H1 (cell line): ENCODE results near the gene CLGN. TPM values are rescaled to one million over a fixed set of nuclear protein-coding genes. Genes with fewer than 3 reads are reported as not detected.
A peak's percentile ranks its signal among the peaks of the same experiment; 100 is the strongest.

ENCODE experiments used
- ATF2 ChIP-seq: IDR thresholded peaks from 2 replicates; pipeline ENCODE4 v1.6.1; 2012; ENCODE audit warnings: low read length, inconsistent platforms
- CHD2 ChIP-seq: IDR thresholded peaks from 2 replicates; pipeline ENCODE4 v1.6.1; 2012; ENCODE audit warnings: low read length, improper control_type of control experiment
- CTCF ChIP-seq, 3 experiments: IDR thresholded peaks; 1 replicate in 2 of 3; 2 replicates in 1 of 3; pipeline versions ENCODE4 v1.5.1 to v1.6.1; 2011; ENCODE audit warnings: low read length in 3 of 3, mild to moderate bottlenecking in 3 of 3, inconsistent platforms in 2 of 3, low read depth in 1 of 3, moderate library complexity in 1 of 3; ENCODE audit not compliant: insufficient read depth in 1 of 3; ENCODE audit errors: control extremely low read depth in 1 of 3
- EP300 ChIP-seq, 2 experiments: IDR thresholded peaks; 1 replicate in 1 of 2; 2 replicates in 1 of 2; pipeline ENCODE4 v1.6.1; 2011 to 2012; ENCODE audit warnings: low read depth in 2 of 2, low read length in 2 of 2, mild to moderate bottlenecking in 2 of 2, borderline replicate concordance in 1 of 2, inconsistent platforms in 1 of 2, moderate library complexity in 1 of 2
- EZH2 ChIP-seq: fragments of 200-600 bp; sonication (generic); IDR thresholded peaks from 2 replicates; pipeline ENCODE4 v1.7.1; 2012; ENCODE audit warnings: low read depth, mild to moderate bottlenecking, moderate library complexity, low read length, inconsistent platforms; ENCODE audit not compliant: severe bottlenecking
- GTF2F1 ChIP-seq: IDR thresholded peaks from 2 replicates; pipeline ENCODE4 v1.6.1; 2012; ENCODE audit warnings: low read depth, low read length, improper control_type of control experiment, borderline replicate concordance
- JUND ChIP-seq: IDR thresholded peaks from 2 replicates; pipeline ENCODE4 v1.6.1; 2011; ENCODE audit warnings: mild to moderate bottlenecking, improper control_type of control experiment, low read length
- POLR2A ChIP-seq, 2 experiments: IDR thresholded peaks; 1 replicate in 1 of 2; 2 replicates in 1 of 2; pipeline ENCODE4 v1.6.1; 2011; ENCODE audit warnings: low read depth in 2 of 2, low read length in 2 of 2, mild to moderate bottlenecking in 2 of 2; ENCODE audit errors: control extremely low read depth in 1 of 2
- POLR2AphosphoS5 ChIP-seq: IDR thresholded peaks from 2 replicates; pipeline ENCODE4 v1.6.1; 2011; ENCODE audit warnings: low read depth, low read length
- POU5F1 ChIP-seq: IDR thresholded peaks from 2 replicates; pipeline ENCODE4 v1.6.1; 2011; ENCODE audit warnings: low read depth, mild to moderate bottlenecking, low read length, moderate library complexity
- RFX5 ChIP-seq: IDR thresholded peaks from 2 replicates; pipeline ENCODE4 v1.6.1; 2011; ENCODE audit warnings: low read depth, low read length, improper control_type of control experiment, borderline replicate concordance
- RXRA ChIP-seq: IDR thresholded peaks from 2 replicates; pipeline ENCODE4 v1.6.1; 2011; ENCODE audit warnings: low read depth, mild to moderate bottlenecking, low read length, moderate library complexity; ENCODE audit not compliant: insufficient read depth
- SIN3A ChIP-seq, 2 experiments: IDR thresholded peaks in 1 of 2; conservative IDR thresholded peaks in 1 of 2; 2 replicates each; pipeline ENCODE4 v1.6.1; 2011 to 2012; ENCODE audit warnings: low read length in 2 of 2, improper control_type of control experiment in 1 of 2, low read depth in 1 of 2, mild to moderate bottlenecking in 1 of 2
- SP4 ChIP-seq: IDR thresholded peaks from 2 replicates; pipeline ENCODE4 v1.6.1; 2012; ENCODE audit warnings: low read length, inconsistent platforms
- SUZ12 ChIP-seq: fragments of 200-600 bp; sonication (generic); IDR thresholded peaks from 2 replicates; pipeline ENCODE4 v1.6.1; 2012; ENCODE audit warnings: mild to moderate bottlenecking, inconsistent platforms, low read length, moderate library complexity, mixed read lengths
- TAF1 ChIP-seq: IDR thresholded peaks from 2 replicates; pipeline ENCODE4 v1.6.1; 2011; ENCODE audit warnings: mild to moderate bottlenecking, low read depth, low read length
- TBP ChIP-seq: IDR thresholded peaks from 2 replicates; pipeline ENCODE4 v1.6.1; 2011; ENCODE audit warnings: low read depth, low read length, improper control_type of control experiment
- TCF12 ChIP-seq: IDR thresholded peaks from 2 replicates; pipeline ENCODE4 v1.6.1; 2011; ENCODE audit warnings: low read depth, mild to moderate bottlenecking, low read length
- ZNF274 ChIP-seq: IDR thresholded peaks from 2 replicates; pipeline ENCODE4 v1.7.0; 2012; ENCODE audit warnings: low read length, borderline replicate concordance; ENCODE audit errors: extremely low read depth
- polyA plus RNA-seq, 7 experiments: library from polyadenylated mRNA; depleted of rRNA in 3 of 7; stranded (reverse) in 5 of 7; unstranded in 2 of 7; fragments of >200 nt in 5 of 7; fragments of 200-250 nt in 2 of 7; gene quantifications; 1 replicate in 5 of 7; 2 replicates in 1 of 7; 4 replicates in 1 of 7; pipeline versions ENCODE4 v1.2.1 to v1.2.3, GENCODE V29; 2011 to 2013; ENCODE audit warnings: missing spikeins in 2 of 7, mixed read lengths in 2 of 7
- total RNA-seq: library from RNA; stranded (reverse); fragmentation: NEBNext Ultra II Directional; extraction: Animal tissue kit (Norgen Biotek cat#: 25700); gene quantifications from 2 replicates; pipeline ENCODE4 v1.2.1, GENCODE V29; 2021

The CLGN gene
- total and polyA plus RNA-seq, 2 of the 8 experiments (the other 6 are each of a cell fraction or from before 2014, with no cell fraction given), result 1.7 to 3.1 TPM

GRCh38 chr4:140427106-140427918, at the start of gene CLGN (continued):
- peak; percentile 48 to 65 (median 64) for TF ChIP-seq CTCF (IDR thresholded peaks at IDR 0.05; ENCODE audit: control extremely low read depth in 1 of 3, insufficient read depth in 1 of 3, low read depth in 1 of 3, low read length in 3 of 3)
- peak; percentile 45 for TF ChIP-seq EZH2
- no peak for TF ChIP-seq SP4
- peak; percentile 47 for TF ChIP-seq TBP
- no peak for TF ChIP-seq ATF2
- no peak for TF ChIP-seq CHD2
- TF ChIP-seq RFX5, result no peak
- TF ChIP-seq JUND, result no peak
- no peak for TF ChIP-seq RXRA
- TF ChIP-seq POLR2A (IDR thresholded peaks at IDR 0.05; ENCODE audit: control extremely low read depth in 1 of 2, low read depth in 2 of 2, low read length in 2 of 2), result no peak; a peak in 1 of 3 replicates
- no peak; a peak in 1 of 4 replicates for TF ChIP-seq SIN3A (conservative IDR thresholded peaks at IDR 0.05 in 1 of 2, IDR thresholded peaks at IDR 0.05 in 1 of 2; ENCODE audit: low read depth in 1 of 2, low read length in 2 of 2)
- no peak for TF ChIP-seq POU5F1
- TF ChIP-seq ZNF274, result no peak
- TF ChIP-seq SUZ12, result peak; percentile 57; the same call in 1 of the 2 replicates
- TF ChIP-seq TAF1, result peak; percentile 46
- TF ChIP-seq TCF12, result no peak
- TF ChIP-seq EP300 (IDR thresholded peaks at IDR 0.05; ENCODE audit: borderline replicate concordance in 1 of 2, low read depth in 2 of 2, low read length in 2 of 2), result no peak
- 0 out of 2 replicates have a peak, but pooled peaks have one; percentile 40 for TF ChIP-seq POLR2AphosphoS5
- TF ChIP-seq GTF2F1, result no peak
